B cell (primary cell): Measurements from ENCODE around the gene ATP1A4.

ENCODE experiments used
- CTCF ChIP-seq: fragments of 200-600 bp; IDR thresholded peaks from one replicate; pipeline ENCODE4 v1.8.0; 2022; ENCODE audit warnings: antibody characterized with exemption, mild to moderate bottlenecking
- EZH2 ChIP-seq: IDR thresholded peaks from 2 replicates; pipeline ENCODE4 v1.6.1; 2012; ENCODE audit warnings: borderline replicate concordance, low read depth, mild to moderate bottlenecking, moderate library complexity, low read length; ENCODE audit not compliant: insufficient read depth, poor library complexity, severe bottlenecking

GRCh38 chr1:160104486-160104885 is 46.9 kb upstream of the ATP1A4 start:
- TF ChIP-seq CTCF = no peak
- TF ChIP-seq EZH2 = no peak
